ENCODE results near the gene C1QTNF6.

DNA sequence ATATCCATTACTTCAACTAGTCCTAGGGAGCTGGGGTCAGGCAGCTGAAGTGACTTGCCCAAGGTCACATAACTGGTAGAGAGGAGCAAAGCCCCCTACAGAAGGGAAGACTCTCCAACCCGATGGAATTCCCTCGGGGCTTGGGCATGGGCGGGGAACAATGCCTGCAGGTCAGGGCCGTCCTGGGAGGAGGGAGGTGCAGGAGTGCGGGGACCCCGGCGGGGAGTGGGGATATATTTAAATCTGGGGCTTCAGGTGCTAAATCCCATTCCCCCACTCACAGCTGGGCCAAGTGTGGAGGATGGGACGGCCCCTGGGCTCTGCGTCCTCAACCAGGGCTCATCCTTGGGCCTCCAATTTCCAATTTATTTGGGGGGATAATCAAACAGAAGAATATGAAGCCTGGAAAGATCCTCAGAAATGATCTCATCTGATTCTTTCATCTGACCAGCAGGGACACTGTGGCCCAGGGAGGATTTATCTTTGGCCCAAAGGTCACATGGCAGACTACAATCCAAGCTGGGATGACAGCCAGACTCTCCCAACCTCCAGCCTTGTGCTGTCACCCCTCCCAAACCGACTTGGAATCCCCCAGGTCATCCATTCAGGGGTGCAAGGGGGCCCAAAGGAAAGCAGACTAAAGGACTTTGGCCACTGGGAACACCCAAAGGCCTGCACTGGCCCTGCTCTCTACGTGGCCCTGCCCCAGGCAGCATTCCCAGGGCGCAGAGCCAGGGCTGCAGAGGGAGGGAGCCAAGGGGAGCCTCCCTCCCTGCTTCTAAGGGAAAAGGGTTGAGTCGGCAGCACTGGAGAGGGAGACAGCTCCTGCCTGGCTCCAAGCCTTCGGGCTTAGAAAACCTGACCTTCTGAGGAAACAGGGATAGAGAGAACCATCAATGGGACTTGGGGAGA is 8.7 kb upstream of the C1QTNF6 start:
- TF ChIP-seq YY1 (tag by site-specific recombination; IDR thresholded peaks at IDR 0.05) (no peak), ZNF350 (tag by site-specific recombination; IDR thresholded peaks at IDR 0.05) (no peak), ZNF610 (tag by site-specific recombination; IDR thresholded peaks at IDR 0.05; ENCODE audit: borderline replicate concordance) (no peak), ZNF560 (tag by site-specific recombination; IDR thresholded peaks at IDR 0.05; ENCODE audit: borderline replicate concordance) (no peak), ZNF830 (tag by site-specific recombination; IDR thresholded peaks at IDR 0.05; ENCODE audit: low read depth) (no peak)
- TF ChIP-seq, protein P1, sequence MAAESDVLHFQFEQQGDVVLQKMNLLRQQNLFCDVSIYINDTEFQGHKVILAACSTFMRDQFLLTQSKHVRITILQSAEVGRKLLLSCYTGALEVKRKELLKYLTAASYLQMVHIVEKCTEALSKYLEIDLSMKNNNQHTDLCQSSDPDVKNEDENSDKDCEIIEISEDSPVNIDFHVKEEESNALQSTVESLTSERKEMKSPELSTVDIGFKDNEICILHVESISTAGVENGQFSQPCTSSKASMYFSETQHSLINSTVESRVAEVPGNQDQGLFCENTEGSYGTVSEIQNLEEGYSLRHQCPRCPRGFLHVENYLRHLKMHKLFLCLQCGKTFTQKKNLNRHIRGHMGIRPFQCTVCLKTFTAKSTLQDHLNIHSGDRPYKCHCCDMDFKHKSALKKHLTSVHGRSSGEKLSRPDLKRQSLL (tag by site-specific recombination; IDR thresholded peaks at IDR 0.05): no peak
